GM12878 (cell line): ENCODE data around the gene SLC2A9. TPM values are rescaled to one million over a fixed set of nuclear protein-coding genes. Genes with fewer than 3 reads are reported as not detected.

ENCODE experiments used
- CBFB ChIP-seq: IDR thresholded peaks from 2 replicates; pipeline ENCODE4 v1.6.1; 2016; ENCODE audit warnings: antibody characterized with exemption, low read depth
- CHD2 ChIP-seq: IDR thresholded peaks from 2 replicates; pipeline ENCODE4 v1.6.1; 2011; ENCODE audit warnings: low read depth, low read length, improper control_type of control experiment, borderline replicate concordance
- CHD4 ChIP-seq: fragments of 200-600 bp; sonication (generic); IDR thresholded peaks from 2 replicates; pipeline ENCODE4 v1.6.1; 2016; ENCODE audit warnings: mild to moderate bottlenecking
- EP300 ChIP-seq, 2 experiments: fragments of 150-350 bp in 1 of 2; IDR thresholded peaks; 2 replicates each; pipeline ENCODE4 v1.6.1; 2011 to 2012; ENCODE audit warnings: low read depth in 2 of 2, low read length in 2 of 2, borderline replicate concordance in 1 of 2, improper control_type of control experiment in 1 of 2, inconsistent platforms in 1 of 2; ENCODE audit not compliant: control insufficient read depth in 1 of 2
- GABPA ChIP-seq: IDR thresholded peaks from 2 replicates; pipeline ENCODE4 v1.6.1; 2014; ENCODE audit warnings: antibody characterized with exemption, low read depth, mild to moderate bottlenecking, inconsistent platforms
- NBN ChIP-seq: fragments of 450-650 bp; IDR thresholded peaks from 2 replicates; pipeline ENCODE4 v1.6.1; 2016
- NR2C2 ChIP-seq: IDR thresholded peaks from 2 replicates; pipeline ENCODE4 v1.6.1; 2011; ENCODE audit warnings: borderline replicate concordance, low read depth; ENCODE audit not compliant: control insufficient read depth, insufficient read length
- RAD21 ChIP-seq: IDR thresholded peaks from 2 replicates; pipeline ENCODE4 v1.6.1; 2011; ENCODE audit warnings: mild to moderate bottlenecking, low read depth, low read length, moderate library complexity; ENCODE audit not compliant: insufficient read depth
- RUNX3 ChIP-seq: IDR thresholded peaks from 2 replicates; pipeline ENCODE4 v1.6.1; 2012; ENCODE audit warnings: low read length, inconsistent platforms
- SPI1 ChIP-seq: IDR thresholded peaks from 2 replicates; pipeline ENCODE4 v1.6.1; 2011; ENCODE audit warnings: low read depth, mild to moderate bottlenecking, low read length, moderate library complexity, borderline replicate concordance; ENCODE audit not compliant: insufficient read depth
- ZNF622 ChIP-seq: fragments of 450-650 bp; IDR thresholded peaks from 2 replicates; pipeline ENCODE4 v1.6.1; 2017; ENCODE audit warnings: mild to moderate bottlenecking, inconsistent platforms
- polyA plus RNA-seq, 11 experiments: library from polyadenylated mRNA; depleted of rRNA in 4 of 11; unstranded in 6 of 11; stranded (reverse) in 5 of 11; fragments of >200 nt; fragmentation: Nextera tagmentation in 4 of 11; fragmentation: Illumina TruSeq in 1 of 11; extraction: Ambion mirVana in 4 of 11; extraction: Trizol in 1 of 11; gene quantifications; 1 replicate in 1 of 11; 2 replicates in 10 of 11; pipeline versions ENCODE4 v1.2.1 to v1.2.3, GENCODE V29; 2011 to 2016; ENCODE audit warnings: inconsistent platforms in 2 of 11, missing spikeins in 2 of 11, low read depth in 1 of 11
- total RNA-seq, 4 experiments: library from RNA; depleted of rRNA in 3 of 4; stranded (reverse); fragments of >200 nt in 3 of 4; fragmentation: Illumina TruSeq in 1 of 4; extraction: Trizol in 1 of 4; gene quantifications; 2 replicates each; pipeline versions ENCODE4 v1.2.1 to v1.2.3, GENCODE V29; 2013 to 2021
- TF ChIP-seq, protein P1 (sequence below): fragments of 150-350 bp; IDR thresholded peaks from 2 replicates; pipeline ENCODE4 v1.6.1; 2016; ENCODE audit warnings: low read depth, low read length
- TF ChIP-seq, protein P2 (sequence below): fragments of 450-650 bp; IDR thresholded peaks from 2 replicates; pipeline ENCODE4 v1.6.1; 2017; ENCODE audit warnings: mild to moderate bottlenecking, low read depth, inconsistent platforms; ENCODE audit not compliant: poor library complexity, severe bottlenecking
- TF ChIP-seq, protein P3 (sequence below): fragments of 450-650 bp; IDR thresholded peaks from 2 replicates; pipeline ENCODE4 v1.6.1; 2017; ENCODE audit warnings: mild to moderate bottlenecking, moderate library complexity
- TF ChIP-seq, protein P4 (sequence below): IDR thresholded peaks from 2 replicates; pipeline ENCODE4 v1.6.1; 2011; ENCODE audit warnings: borderline replicate concordance, low read depth, mild to moderate bottlenecking, moderate library complexity, low read length; ENCODE audit not compliant: insufficient read depth, poor library complexity, severe bottlenecking

The SLC2A9 gene
- total and polyA plus RNA-seq, 10 of the 15 experiments (the other 5 are each of a cell fraction or from before 2014, with no cell fraction given), result 0.28 to 2.8 (median 1.2) TPM

DNA sequence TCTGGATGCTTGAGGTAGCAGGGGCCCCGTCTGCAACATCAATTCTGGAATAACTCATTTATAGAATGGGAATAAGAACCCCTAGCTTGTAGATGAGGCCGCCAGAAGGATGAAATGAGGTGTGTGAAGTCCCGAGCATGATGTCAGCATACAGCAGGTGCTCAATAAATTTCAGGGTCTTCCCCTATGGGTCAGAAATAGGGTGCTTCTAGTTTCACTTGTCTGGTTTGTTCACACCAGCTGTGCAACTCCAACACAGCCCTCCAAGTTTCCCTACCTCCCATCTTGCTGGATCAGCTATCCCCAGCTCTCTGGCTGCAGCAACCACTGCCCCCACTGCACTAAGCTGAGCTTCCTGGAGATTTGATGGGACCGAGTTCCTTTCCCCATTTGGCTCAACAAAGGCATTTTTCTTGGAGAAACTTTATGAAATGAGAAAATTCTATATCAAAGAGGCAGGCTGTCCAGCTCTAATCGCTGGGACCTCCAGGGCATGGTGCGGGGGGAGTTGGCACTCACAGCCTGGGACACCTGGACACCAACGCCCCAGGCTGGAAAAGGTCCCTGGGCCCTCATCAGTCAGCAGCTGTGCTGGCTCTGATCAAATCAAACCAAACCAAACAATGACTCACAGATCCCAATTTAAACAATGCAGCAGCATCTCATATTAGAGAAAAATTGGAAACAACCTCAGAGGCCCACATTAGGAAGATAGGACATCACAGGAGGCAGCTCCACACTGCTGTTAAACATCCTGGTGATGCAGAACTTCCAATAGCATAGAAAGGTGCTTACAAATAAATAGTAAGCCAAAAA, 13.3 kb downstream of the SLC2A9 start (continued):
- TF ChIP-seq, protein P1, sequence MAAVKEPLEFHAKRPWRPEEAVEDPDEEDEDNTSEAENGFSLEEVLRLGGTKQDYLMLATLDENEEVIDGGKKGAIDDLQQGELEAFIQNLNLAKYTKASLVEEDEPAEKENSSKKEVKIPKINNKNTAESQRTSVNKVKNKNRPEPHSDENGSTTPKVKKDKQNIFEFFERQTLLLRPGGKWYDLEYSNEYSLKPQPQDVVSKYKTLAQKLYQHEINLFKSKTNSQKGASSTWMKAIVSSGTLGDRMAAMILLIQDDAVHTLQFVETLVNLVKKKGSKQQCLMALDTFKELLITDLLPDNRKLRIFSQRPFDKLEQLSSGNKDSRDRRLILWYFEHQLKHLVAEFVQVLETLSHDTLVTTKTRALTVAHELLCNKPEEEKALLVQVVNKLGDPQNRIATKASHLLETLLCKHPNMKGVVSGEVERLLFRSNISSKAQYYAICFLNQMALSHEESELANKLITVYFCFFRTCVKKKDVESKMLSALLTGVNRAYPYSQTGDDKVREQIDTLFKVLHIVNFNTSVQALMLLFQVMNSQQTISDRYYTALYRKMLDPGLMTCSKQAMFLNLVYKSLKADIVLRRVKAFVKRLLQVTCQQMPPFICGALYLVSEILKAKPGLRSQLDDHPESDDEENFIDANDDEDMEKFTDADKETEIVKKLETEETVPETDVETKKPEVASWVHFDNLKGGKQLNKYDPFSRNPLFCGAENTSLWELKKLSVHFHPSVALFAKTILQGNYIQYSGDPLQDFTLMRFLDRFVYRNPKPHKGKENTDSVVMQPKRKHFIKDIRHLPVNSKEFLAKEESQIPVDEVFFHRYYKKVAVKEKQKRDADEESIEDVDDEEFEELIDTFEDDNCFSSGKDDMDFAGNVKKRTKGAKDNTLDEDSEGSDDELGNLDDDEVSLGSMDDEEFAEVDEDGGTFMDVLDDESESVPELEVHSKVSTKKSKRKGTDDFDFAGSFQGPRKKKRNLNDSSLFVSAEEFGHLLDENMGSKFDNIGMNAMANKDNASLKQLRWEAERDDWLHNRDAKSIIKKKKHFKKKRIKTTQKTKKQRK, result no peak
- peak; percentile 72 for TF ChIP-seq RUNX3
- no peak for TF ChIP-seq CHD2
- TF ChIP-seq, protein P2, sequence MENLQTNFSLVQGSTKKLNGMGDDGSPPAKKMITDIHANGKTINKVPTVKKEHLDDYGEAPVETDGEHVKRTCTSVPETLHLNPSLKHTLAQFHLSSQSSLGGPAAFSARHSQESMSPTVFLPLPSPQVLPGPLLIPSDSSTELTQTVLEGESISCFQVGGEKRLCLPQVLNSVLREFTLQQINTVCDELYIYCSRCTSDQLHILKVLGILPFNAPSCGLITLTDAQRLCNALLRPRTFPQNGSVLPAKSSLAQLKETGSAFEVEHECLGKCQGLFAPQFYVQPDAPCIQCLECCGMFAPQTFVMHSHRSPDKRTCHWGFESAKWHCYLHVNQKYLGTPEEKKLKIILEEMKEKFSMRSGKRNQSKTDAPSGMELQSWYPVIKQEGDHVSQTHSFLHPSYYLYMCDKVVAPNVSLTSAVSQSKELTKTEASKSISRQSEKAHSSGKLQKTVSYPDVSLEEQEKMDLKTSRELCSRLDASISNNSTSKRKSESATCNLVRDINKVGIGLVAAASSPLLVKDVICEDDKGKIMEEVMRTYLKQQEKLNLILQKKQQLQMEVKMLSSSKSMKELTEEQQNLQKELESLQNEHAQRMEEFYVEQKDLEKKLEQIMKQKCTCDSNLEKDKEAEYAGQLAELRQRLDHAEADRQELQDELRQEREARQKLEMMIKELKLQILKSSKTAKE, result peak; percentile 73
- TF ChIP-seq ZNF622, result no peak
- TF ChIP-seq NBN, result 0 out of 2 replicates have a peak, but pooled peaks have one; percentile 21
- TF ChIP-seq, protein P3, sequence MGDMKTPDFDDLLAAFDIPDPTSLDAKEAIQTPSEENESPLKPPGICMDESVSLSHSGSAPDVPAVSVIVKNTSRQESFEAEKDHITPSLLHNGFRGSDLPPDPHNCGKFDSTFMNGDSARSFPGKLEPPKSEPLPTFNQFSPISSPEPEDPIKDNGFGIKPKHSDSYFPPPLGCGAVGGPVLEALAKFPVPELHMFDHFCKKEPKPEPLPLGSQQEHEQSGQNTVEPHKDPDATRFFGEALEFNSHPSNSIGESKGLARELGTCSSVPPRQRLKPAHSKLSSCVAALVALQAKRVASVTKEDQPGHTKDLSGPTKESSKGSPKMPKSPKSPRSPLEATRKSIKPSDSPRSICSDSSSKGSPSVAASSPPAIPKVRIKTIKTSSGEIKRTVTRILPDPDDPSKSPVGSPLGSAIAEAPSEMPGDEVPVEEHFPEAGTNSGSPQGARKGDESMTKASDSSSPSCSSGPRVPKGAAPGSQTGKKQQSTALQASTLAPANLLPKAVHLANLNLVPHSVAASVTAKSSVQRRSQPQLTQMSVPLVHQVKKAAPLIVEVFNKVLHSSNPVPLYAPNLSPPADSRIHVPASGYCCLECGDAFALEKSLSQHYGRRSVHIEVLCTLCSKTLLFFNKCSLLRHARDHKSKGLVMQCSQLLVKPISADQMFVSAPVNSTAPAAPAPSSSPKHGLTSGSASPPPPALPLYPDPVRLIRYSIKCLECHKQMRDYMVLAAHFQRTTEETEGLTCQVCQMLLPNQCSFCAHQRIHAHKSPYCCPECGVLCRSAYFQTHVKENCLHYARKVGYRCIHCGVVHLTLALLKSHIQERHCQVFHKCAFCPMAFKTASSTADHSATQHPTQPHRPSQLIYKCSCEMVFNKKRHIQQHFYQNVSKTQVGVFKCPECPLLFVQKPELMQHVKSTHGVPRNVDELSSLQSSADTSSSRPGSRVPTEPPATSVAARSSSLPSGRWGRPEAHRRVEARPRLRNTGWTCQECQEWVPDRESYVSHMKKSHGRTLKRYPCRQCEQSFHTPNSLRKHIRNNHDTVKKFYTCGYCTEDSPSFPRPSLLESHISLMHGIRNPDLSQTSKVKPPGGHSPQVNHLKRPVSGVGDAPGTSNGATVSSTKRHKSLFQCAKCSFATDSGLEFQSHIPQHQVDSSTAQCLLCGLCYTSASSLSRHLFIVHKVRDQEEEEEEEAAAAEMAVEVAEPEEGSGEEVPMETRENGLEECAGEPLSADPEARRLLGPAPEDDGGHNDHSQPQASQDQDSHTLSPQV, result no peak
- TF ChIP-seq CHD4, result no peak
- no peak for TF ChIP-seq SPI1
- TF ChIP-seq EP300 (IDR thresholded peaks at IDR 0.05; ENCODE audit: borderline replicate concordance in 1 of 2, control insufficient read depth in 1 of 2, low read depth in 2 of 2, low read length in 2 of 2), result peak; percentile 46 to 63; a peak in 1 of 4 replicates
- TF ChIP-seq GABPA, result 0 out of 2 replicates have a peak, but pooled peaks have one; percentile 24
- TF ChIP-seq, protein P4, sequence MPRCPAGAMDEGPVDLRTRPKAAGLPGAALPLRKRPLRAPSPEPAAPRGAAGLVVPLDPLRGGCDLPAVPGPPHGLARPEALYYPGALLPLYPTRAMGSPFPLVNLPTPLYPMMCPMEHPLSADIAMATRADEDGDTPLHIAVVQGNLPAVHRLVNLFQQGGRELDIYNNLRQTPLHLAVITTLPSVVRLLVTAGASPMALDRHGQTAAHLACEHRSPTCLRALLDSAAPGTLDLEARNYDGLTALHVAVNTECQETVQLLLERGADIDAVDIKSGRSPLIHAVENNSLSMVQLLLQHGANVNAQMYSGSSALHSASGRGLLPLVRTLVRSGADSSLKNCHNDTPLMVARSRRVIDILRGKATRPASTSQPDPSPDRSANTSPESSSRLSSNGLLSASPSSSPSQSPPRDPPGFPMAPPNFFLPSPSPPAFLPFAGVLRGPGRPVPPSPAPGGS, result peak; percentile 89
- TF ChIP-seq NR2C2, result no peak
- 0 out of 2 replicates have a peak, but pooled peaks have one; percentile 36 for TF ChIP-seq CBFB
- no peak for TF ChIP-seq RAD21
